Measurements from ENCODE around the gene MAN1A1.

The MAN1A1 gene

GRCh38 chr6:119326291-119327005, 23.1 kb downstream of the MAN1A1 start:
- Mint-ChIP-seq H3K9me3 (no peaks in the 10 kb centered on the region), H3K27ac (no peak overlapping the region), H3K4me1 (ENCODE audit: low read depth) (peaks cover 47% of the 10 kb centered on the region), H3K36me3 (ENCODE audit: low read depth) (peaks cover 18% of the 10 kb centered on the region), H3K27me3 (ENCODE audit: low read depth) (no peaks in the 10 kb centered on the region), H3K4me3 (no peak overlapping the region)
- no peak for DNase-seq (ENCODE audit: low spot score)

GRCh38 chr6:119325559-119326265, 23.8 kb downstream of the MAN1A1 start:
- no peak overlapping the region for H3K4me3 Mint-ChIP-seq
- no peaks in the 10 kb centered on the region for H3K9me3 Mint-ChIP-seq
- no peak for DNase-seq (ENCODE audit: low spot score)
- peaks cover 18% of the 10 kb centered on the region for H3K36me3 Mint-ChIP-seq (ENCODE audit: low read depth)
- peaks cover 50% of the 10 kb centered on the region for H3K4me1 Mint-ChIP-seq (ENCODE audit: low read depth)
- H3K27ac Mint-ChIP-seq, result peak overlapping the region; percentile 33
- H3K27me3 Mint-ChIP-seq (ENCODE audit: low read depth), result no peaks in the 10 kb centered on the region

DNA sequence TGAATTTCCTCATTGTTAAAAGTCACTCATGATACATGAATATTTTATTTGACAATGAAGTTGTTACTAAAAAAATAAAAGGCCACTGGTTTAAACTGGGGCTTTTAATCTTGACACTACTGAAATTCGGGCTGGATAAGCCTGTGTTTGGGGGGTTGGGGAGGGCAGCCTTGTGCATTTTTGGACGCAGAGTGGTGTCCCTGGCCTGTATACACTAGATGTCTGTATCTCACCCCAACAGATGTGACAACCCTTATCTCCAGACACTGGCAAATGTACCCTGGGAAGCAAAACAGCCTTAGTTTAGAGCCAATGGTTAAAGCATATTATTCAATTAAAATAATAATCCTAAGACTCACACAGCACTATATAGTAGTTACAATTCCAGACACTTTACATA, 24.8 kb downstream of the MAN1A1 start:
- peaks cover 17% of the 10 kb centered on the region for H3K36me3 Mint-ChIP-seq (ENCODE audit: low read depth)
- no peaks in the 10 kb centered on the region for H3K9me3 Mint-ChIP-seq
- H3K4me3 Mint-ChIP-seq, result no peak overlapping the region
- H3K27me3 Mint-ChIP-seq (ENCODE audit: low read depth), result no peaks in the 10 kb centered on the region
- H3K4me1 Mint-ChIP-seq (ENCODE audit: low read depth), result peaks cover 41% of the 10 kb centered on the region
- H3K27ac Mint-ChIP-seq, result peak overlapping the region; percentile 56
- no peak for DNase-seq (ENCODE audit: low spot score)

GRCh38 chr6:119323931-119324330, 25.6 kb downstream of the MAN1A1 start:
- Mint-ChIP-seq H3K4me3 (no peak overlapping the region), H3K27me3 (ENCODE audit: low read depth) (no peaks in the 10 kb centered on the region), H3K4me1 (ENCODE audit: low read depth) (peaks cover 41% of the 10 kb centered on the region), H3K27ac (no peak overlapping the region), H3K9me3 (no peaks in the 10 kb centered on the region), H3K36me3 (ENCODE audit: low read depth) (peaks cover 17% of the 10 kb centered on the region)
- no peak for DNase-seq (ENCODE audit: low spot score)

- Mint-ChIP-seq H3K4me3 (no peak overlapping the region), H3K9me3 (no peaks in the 10 kb centered on the region), H3K27me3 (ENCODE audit: low read depth) (no peaks in the 10 kb centered on the region), H3K4me1 (ENCODE audit: low read depth) (peaks cover 41% of the 10 kb centered on the region), H3K27ac (no peak overlapping the region), H3K36me3 (ENCODE audit: low read depth) (peaks cover 22% of the 10 kb centered on the region)
- DNase-seq (ENCODE audit: low spot score), result no peak
Observed at GRCh38 chr6:119323478-119323877, 26.1 kb downstream of the MAN1A1 start.

DNA sequence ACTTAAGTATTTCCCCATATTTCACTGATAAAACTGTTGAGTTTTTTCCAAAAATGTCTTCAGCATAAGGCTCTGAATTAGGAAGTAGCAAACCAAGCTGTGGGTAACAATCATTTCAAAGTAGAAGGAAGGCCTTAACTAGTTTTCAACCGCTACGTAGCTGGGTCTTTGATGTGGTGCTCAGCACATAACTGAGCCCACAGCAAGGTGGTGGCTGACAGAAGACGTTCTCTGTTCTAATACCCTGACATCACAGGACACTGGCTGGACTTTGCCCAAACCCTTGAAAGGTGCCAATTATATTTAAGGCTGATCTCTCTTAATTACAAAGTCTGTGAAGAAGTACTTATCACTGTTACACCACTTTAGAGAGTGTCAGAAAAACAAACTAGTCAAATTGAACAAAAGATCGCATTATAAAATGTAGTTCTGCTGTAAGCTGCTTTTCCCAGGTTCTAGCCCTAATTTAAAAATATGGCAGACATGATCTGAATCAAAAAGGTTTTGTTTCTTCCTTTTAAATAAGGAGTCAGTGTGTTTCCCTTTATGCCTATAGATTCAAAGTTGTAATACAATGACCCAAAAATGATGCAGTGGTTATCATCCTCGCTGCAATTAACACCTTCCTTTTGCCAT, 26.7 kb downstream of the MAN1A1 start:
- peaks cover 39% of the 10 kb centered on the region for H3K4me1 Mint-ChIP-seq (ENCODE audit: low read depth)
- no peaks in the 10 kb centered on the region for H3K27me3 Mint-ChIP-seq (ENCODE audit: low read depth)
- H3K36me3 Mint-ChIP-seq (ENCODE audit: low read depth), result peaks cover 25% of the 10 kb centered on the region
- peak overlapping the region; percentile 69 for H3K4me3 Mint-ChIP-seq
- no peaks in the 10 kb centered on the region for H3K9me3 Mint-ChIP-seq
- H3K27ac Mint-ChIP-seq, result peak overlapping the region; percentile 88
- DNase-seq (ENCODE audit: low spot score), result no peak

GRCh38 chr6:119322034-119322433, 27.5 kb downstream of the MAN1A1 start:
- Mint-ChIP-seq H3K36me3 (ENCODE audit: low read depth) (peaks cover 26% of the 10 kb centered on the region), H3K4me1 (ENCODE audit: low read depth) (peaks cover 44% of the 10 kb centered on the region), H3K27ac (peak overlapping the region; percentile 65), H3K4me3 (peak overlapping the region; percentile 30), H3K27me3 (ENCODE audit: low read depth) (no peaks in the 10 kb centered on the region), H3K9me3 (no peaks in the 10 kb centered on the region)
- no peak for DNase-seq (ENCODE audit: low spot score)

DNA sequence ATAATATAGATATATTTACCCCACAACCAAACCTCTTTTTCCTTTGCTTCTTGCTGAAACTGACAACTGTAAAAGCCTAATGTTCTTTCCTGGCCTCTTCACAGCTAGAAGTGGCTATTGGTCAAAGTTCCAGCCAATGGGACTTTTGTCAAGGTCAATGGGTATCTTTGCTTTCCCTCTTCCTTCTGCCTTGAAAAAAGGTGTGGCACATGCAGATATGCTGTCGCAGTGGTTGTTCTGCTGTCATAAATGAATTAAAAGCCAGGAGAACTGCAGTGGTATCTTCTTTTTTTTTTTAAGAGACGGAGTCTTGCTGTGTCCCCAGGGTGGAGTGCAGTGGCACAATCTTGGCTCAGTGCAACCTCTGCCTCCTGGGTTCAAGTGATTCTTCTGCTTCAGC, 29.9 kb downstream of the MAN1A1 start:
- no peaks in the 10 kb centered on the region for H3K9me3 Mint-ChIP-seq
- H3K36me3 Mint-ChIP-seq (ENCODE audit: low read depth), result peaks cover 19% of the 10 kb centered on the region
- H3K4me3 Mint-ChIP-seq, result no peak overlapping the region
- H3K27ac Mint-ChIP-seq, result no peak overlapping the region
- peaks cover 57% of the 10 kb centered on the region for H3K4me1 Mint-ChIP-seq (ENCODE audit: low read depth)
- H3K27me3 Mint-ChIP-seq (ENCODE audit: low read depth), result no peaks in the 10 kb centered on the region
- no peak for DNase-seq (ENCODE audit: low spot score)

DNA sequence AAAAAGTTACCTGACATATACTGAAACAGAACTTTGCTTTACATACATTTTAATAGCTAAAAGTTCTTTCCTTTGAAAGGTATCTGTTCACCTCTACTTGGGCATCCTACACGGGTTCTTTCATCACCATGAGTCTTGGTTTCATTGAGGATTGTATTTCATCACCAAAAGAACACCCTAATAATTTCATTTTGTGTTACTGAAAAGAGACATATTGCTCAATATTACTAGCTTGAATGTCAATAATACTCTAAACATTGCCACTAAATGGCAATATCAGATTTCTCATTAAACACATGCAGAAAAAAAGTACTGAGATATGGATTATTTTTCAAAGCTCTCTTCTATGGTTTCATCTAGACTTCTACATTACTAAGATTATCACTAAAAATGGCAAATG, 30.8 kb downstream of the MAN1A1 start:
- Mint-ChIP-seq H3K36me3 (ENCODE audit: low read depth) (peaks cover 19% of the 10 kb centered on the region), H3K9me3 (no peaks in the 10 kb centered on the region), H3K4me1 (ENCODE audit: low read depth) (peaks cover 62% of the 10 kb centered on the region), H3K27me3 (ENCODE audit: low read depth) (no peaks in the 10 kb centered on the region), H3K4me3 (no peak overlapping the region), H3K27ac (no peak overlapping the region)
- DNase-seq (ENCODE audit: low spot score), result no peak

DNA sequence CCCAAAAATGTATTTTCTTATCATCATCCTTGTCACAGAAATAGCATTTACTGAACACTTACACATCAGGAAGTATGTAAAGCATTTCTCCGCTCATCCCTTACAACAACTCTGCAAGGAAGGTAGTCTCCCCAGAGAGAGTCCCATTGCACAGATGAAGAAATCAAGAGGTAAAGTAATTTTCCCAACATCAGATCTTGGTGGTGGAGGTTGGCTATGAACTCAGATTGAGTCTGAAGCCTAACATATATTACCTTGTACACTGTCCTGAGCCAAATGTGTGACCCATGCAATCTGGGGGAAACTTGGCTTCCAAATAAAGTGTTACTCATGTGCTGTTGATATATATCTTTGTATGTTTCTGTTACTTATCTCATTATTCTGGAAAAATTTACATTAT, 31.4 kb downstream of the MAN1A1 start:
- Mint-ChIP-seq H3K4me3 (no peak overlapping the region), H3K36me3 (ENCODE audit: low read depth) (peaks cover 19% of the 10 kb centered on the region), H3K4me1 (ENCODE audit: low read depth) (peaks cover 61% of the 10 kb centered on the region), H3K27me3 (ENCODE audit: low read depth) (no peaks in the 10 kb centered on the region), H3K27ac (no peak overlapping the region), H3K9me3 (no peaks in the 10 kb centered on the region)
- no peak for DNase-seq (ENCODE audit: low spot score)

GRCh38 chr6:119317007-119317406, 32.6 kb downstream of the MAN1A1 start:
- Mint-ChIP-seq H3K27me3 (ENCODE audit: low read depth) (no peaks in the 10 kb centered on the region), H3K4me1 (ENCODE audit: low read depth) (peaks cover 62% of the 10 kb centered on the region), H3K4me3 (no peak overlapping the region), H3K27ac (no peak overlapping the region), H3K9me3 (no peaks in the 10 kb centered on the region), H3K36me3 (ENCODE audit: low read depth) (peaks cover 20% of the 10 kb centered on the region)
- no peak for DNase-seq (ENCODE audit: low spot score)

- H3K27me3 Mint-ChIP-seq (ENCODE audit: low read depth), result no peaks in the 10 kb centered on the region
- H3K27ac Mint-ChIP-seq, result peak overlapping the region; percentile 98
- H3K4me1 Mint-ChIP-seq (ENCODE audit: low read depth), result peaks cover 69% of the 10 kb centered on the region
- peaks cover 23% of the 10 kb centered on the region for H3K36me3 Mint-ChIP-seq (ENCODE audit: low read depth)
- no peak for DNase-seq (ENCODE audit: low spot score)
- H3K9me3 Mint-ChIP-seq, result no peaks in the 10 kb centered on the region
- H3K4me3 Mint-ChIP-seq, result peak overlapping the region; percentile 78
Observed at GRCh38 chr6:119314885-119315272, 34.7 kb downstream of the MAN1A1 start.

DNA sequence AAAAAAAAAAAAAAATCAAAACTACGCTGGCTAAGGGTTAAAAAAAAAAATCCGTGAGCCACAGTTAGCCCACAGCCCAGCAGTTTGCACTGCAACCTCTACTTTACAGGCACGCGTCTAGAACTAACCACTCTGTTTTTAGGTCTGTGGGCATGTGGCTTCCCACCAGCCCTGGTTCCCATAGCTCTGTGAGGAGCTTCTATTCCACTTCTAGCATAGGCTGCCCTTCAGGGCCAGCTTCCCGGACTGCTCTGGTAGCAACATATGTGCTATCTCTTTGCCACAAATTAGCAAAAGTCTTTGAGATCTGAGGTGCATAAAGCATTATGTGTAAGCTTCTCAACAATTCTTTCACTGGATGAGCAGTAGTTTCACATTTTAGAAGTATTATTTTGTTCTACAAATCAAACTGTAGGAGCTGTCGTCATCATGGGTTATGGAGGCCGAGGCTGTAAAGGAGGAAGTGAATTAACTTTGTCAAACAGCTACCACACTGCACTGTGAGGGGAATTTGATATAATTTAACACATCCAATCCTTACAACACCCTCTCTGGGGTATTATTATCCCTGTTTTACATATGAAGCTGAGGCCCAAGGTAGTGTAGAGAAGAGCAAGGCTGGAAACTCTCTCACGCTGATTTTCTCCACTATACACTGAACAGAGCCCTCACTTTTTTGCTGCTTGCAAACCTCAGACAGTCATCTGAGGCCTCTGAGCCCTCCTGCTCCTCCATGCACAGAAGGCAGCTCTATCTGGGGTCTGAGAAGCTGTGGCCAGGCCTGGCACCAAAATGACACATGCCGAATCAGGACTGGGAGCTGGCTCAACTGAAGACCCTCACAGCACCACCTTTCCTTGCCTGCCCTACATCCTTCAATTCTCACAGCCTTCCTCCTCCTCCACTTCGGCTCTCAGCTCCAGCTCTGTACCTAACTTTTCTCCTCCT, 35.4 kb downstream of the MAN1A1 start:
- peaks cover 72% of the 10 kb centered on the region for H3K4me1 Mint-ChIP-seq (ENCODE audit: low read depth)
- H3K27ac Mint-ChIP-seq, result peak overlapping the region; percentile 98
- H3K4me3 Mint-ChIP-seq, result peak overlapping the region; percentile 78
- H3K27me3 Mint-ChIP-seq (ENCODE audit: low read depth), result no peaks in the 10 kb centered on the region
- no peaks in the 10 kb centered on the region for H3K9me3 Mint-ChIP-seq
- H3K36me3 Mint-ChIP-seq (ENCODE audit: low read depth), result peaks cover 21% of the 10 kb centered on the region
- DNase-seq (ENCODE audit: low spot score), result peak; percentile 56

Measured in T-helper 2 cell treated with Interferon-gamma antibody and Interleukin-4, amounts not matched to agents 5 μg/mL and 100 μg/mL, for 36 hours (primary cell).